KMS-11 (cell line): Measurements from ENCODE around the gene TNIP1.

Experiments
- H2AFZ ChIP-seq: fragments of 200-600 bp; sonication (generic); 2 replicates; pipeline ENCODE4 v1.6.1; 2016; ENCODE audit warnings: antibody characterized with exemption, mixed run types, low read depth
- H3K27ac ChIP-seq: fragments of 200-600 bp; sonication (generic); 2 replicates; pipeline ENCODE4 v1.6.1; 2016; ENCODE audit warnings: mild to moderate bottlenecking, mixed run types
- H3K27me3 ChIP-seq: fragments of 200-600 bp; sonication (generic); 2 replicates; pipeline ENCODE4 v1.6.1; 2017; ENCODE audit warnings: mild to moderate bottlenecking, low read depth, mixed run types, moderate library complexity; ENCODE audit not compliant: insufficient read depth
- H3K36me3 ChIP-seq: fragments of 200-600 bp; sonication (generic); 2 replicates; pipeline ENCODE4 v1.6.1; 2017; ENCODE audit warnings: mild to moderate bottlenecking, mixed run types; ENCODE audit not compliant: insufficient read depth
- H3K4me1 ChIP-seq: fragments of 200-600 bp; sonication (generic); 2 replicates; pipeline ENCODE4 v1.6.1; 2016; ENCODE audit warnings: mild to moderate bottlenecking, low read depth, mixed run types; ENCODE audit not compliant: poor library complexity, severe bottlenecking
- H3K4me2 ChIP-seq: fragments of 200-600 bp; sonication (generic); 2 replicates; pipeline ENCODE4 v1.7.0; 2016; ENCODE audit warnings: mild to moderate bottlenecking, mixed run types
- H3K4me3 ChIP-seq: fragments of 200-600 bp; sonication (generic); IDR thresholded peaks from 2 replicates; pipeline ENCODE4 v1.6.1; 2017; ENCODE audit warnings: low read depth, low read length, mixed read lengths; ENCODE audit not compliant: insufficient read depth
- H3K79me2 ChIP-seq: fragments of 200-600 bp; sonication (generic); 2 replicates; pipeline ENCODE4 v1.6.1; 2016; ENCODE audit warnings: low read depth, mixed run types; ENCODE audit not compliant: insufficient read depth
- H3K9ac ChIP-seq: fragments of 200-600 bp; sonication (generic); 2 replicates; pipeline ENCODE4 v1.6.1; 2016; ENCODE audit warnings: mild to moderate bottlenecking, mixed run types
- H4K20me1 ChIP-seq: fragments of 200-600 bp; sonication (generic); 2 replicates; pipeline ENCODE4 v1.6.1; 2016; ENCODE audit warnings: mild to moderate bottlenecking, mixed run types; ENCODE audit not compliant: insufficient read depth
- CTCF ChIP-seq: fragments of 200-600 bp; sonication (generic); conservative IDR thresholded peaks from 2 replicates; pipeline ENCODE4 v1.6.1; 2017; ENCODE audit warnings: low read depth, mild to moderate bottlenecking, antibody characterized with exemption, low read length, moderate library complexity, mixed read lengths

TNIP1 gene

DNA sequence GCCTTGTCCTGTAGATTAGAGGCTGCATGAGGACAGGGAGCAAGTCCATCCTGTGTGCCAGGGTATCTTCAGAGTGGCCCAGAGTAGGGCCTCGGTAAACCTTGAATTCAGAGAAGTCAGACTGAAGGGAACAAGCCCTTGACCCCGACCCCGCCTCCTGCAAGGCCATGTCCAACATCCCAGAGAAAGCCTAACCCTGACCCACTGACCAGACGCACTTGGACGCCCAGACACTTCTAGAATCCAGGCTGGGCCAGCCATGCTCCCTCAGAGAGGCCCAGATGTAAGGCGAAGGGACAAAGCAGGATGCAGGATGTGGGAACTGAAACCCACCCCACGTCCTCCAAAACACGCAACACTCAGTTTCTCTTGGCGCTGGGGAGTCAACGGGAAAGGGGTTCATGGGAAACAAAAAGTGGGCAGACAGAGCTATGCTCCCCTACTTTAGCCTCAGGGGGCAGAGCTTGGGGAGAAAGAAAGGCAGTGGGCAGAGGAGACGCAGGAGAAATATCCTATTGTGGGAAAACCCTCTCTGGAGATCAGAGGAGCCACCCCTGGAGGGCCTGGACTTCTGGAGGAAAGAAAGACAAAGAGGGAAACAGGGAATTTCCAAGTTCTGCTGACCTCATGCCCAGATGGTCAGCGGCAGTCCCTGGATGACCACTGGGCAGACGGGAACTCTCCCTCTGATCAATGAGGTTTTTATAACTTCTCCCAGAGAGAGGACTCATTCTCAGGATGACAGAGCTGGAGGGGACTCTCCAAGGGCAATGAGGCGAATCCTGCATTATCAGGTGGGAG, 13.0 kb downstream of the TNIP1 start:
- peaks cover 62% of the 10 kb centered on the region for H3K79me2 ChIP-seq
- H3K36me3 ChIP-seq: no peaks in the 10 kb centered on the region; the same call in 1 of the 2 replicates
- no peaks in the 10 kb centered on the region for H3K27me3 ChIP-seq
- peaks cover 89% of the 10 kb centered on the region for H3K4me1 ChIP-seq
- no peak overlapping the region for H2AFZ ChIP-seq
- H3K4me3 ChIP-seq: no peak overlapping the region
- peak overlapping the region; percentile 14; the same call in 1 of the 2 replicates for H3K9ac ChIP-seq
- H3K27ac ChIP-seq: peak overlapping the region; percentile 69
- no peaks in the 10 kb centered on the region for H4K20me1 ChIP-seq
- H3K4me2 ChIP-seq: peak overlapping the region; percentile 95
- TF ChIP-seq CTCF: no peak

- H3K4me3 ChIP-seq: no peak overlapping the region
- H3K27me3 ChIP-seq: no peaks in the 10 kb centered on the region
- H3K9ac ChIP-seq: no peak overlapping the region
- no peak overlapping the region for H2AFZ ChIP-seq
- H3K36me3 ChIP-seq: no peaks in the 10 kb centered on the region; the same call in 1 of the 2 replicates
- H3K79me2 ChIP-seq: peaks cover 56% of the 10 kb centered on the region
- TF ChIP-seq CTCF: no peak
- no peak overlapping the region for H3K4me2 ChIP-seq
- no peak overlapping the region for H3K27ac ChIP-seq
- no peaks in the 10 kb centered on the region for H4K20me1 ChIP-seq
- peaks cover 89% of the 10 kb centered on the region for H3K4me1 ChIP-seq
Measured at GRCh38 chr5:151066920-151067319, 13.9 kb downstream of the TNIP1 start.

DNA sequence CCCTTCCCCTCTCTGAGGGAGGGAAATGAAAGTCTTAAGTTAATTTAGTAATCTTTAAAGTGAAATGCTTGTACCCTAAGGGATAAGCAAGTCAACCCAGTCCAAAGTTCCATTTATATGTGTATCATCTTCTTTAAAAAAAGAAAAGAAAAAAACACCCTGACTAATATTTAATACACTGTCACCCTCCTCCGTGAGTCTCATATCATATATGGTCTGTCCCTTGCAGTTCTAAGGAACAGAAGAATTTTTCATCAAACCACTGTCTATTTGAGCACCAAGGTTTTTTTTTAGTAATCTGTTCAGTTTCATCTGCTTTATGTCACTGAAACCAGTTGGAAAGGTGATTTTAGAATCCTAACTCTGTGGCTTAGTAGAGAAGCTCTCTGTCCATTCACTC, 15.2 kb downstream of the TNIP1 start:
- Histone ChIP-seq H3K27me3 (no peaks in the 10 kb centered on the region), H3K36me3 (no peaks in the 10 kb centered on the region; the same call in 1 of the 2 replicates), H4K20me1 (no peaks in the 10 kb centered on the region), H3K4me3 (no peak overlapping the region), H3K4me1 (peaks cover 86% of the 10 kb centered on the region), H3K27ac (peak overlapping the region; percentile 31; the same call in 1 of the 2 replicates), H3K4me2 (peak overlapping the region; percentile 38), H3K79me2 (peaks cover 46% of the 10 kb centered on the region), H3K9ac (no peak overlapping the region), H2AFZ (no peak overlapping the region)
- TF ChIP-seq CTCF: no peak

- no peak overlapping the region for H2AFZ ChIP-seq
- H3K4me1 ChIP-seq: peaks cover 86% of the 10 kb centered on the region
- peak overlapping the region; percentile 31; the same call in 1 of the 2 replicates for H3K27ac ChIP-seq
- H3K36me3 ChIP-seq: no peaks in the 10 kb centered on the region; the same call in 1 of the 2 replicates
- peak overlapping the region; percentile 38; the same call in 1 of the 2 replicates for H3K4me2 ChIP-seq
- no peaks in the 10 kb centered on the region for H3K27me3 ChIP-seq
- no peak overlapping the region for H3K9ac ChIP-seq
- no peak for TF ChIP-seq CTCF
- H4K20me1 ChIP-seq: no peaks in the 10 kb centered on the region
- no peak overlapping the region for H3K4me3 ChIP-seq
- peaks cover 43% of the 10 kb centered on the region for H3K79me2 ChIP-seq
Measured at GRCh38 chr5:151064916-151065499, 15.8 kb downstream of the TNIP1 start.
